ENCODE data around the gene UBE2J2.

The UBE2J2 gene

DNA sequence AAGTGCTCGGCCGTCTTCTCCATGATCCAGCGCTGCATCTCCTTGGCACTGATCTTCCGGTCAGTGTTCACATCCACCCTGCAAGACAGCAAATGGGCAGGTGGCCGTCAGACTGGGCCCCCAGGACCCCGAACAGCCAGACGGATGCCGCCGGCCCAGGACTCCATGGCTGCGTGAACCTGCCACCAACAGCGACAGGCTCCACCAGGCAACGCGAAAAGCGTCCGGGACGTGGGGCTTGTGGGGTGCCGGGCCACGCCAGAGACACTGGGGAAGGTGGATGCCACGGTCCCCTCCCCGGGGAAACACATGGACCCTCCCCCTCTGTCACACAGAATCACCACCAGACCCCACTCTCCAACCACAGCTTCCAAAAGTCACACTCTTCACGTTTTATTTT is 49.8 kb downstream of the UBE2J2 start:
- DNase-seq, result no peak

DNA sequence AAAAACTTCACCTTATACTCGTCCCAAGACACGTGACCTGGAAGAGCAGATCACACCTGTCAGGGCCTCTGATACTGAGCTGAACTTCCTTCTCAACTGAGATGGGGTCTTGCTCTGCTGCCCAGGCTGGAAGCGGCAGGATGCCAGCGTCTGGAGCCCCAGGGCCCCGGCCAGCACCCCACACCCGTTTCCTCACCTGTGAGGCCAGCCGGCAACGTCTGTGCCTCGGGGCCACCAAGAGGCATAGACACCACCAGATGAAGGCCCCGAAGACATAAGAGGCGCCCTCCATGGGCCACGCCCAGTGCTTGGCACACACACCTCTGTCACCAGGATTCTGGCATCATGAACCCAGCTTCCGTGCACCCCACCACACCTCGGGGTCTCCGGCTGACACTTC is 50.3 kb downstream of the UBE2J2 start:
- DNase-seq, result no peak

DNA sequence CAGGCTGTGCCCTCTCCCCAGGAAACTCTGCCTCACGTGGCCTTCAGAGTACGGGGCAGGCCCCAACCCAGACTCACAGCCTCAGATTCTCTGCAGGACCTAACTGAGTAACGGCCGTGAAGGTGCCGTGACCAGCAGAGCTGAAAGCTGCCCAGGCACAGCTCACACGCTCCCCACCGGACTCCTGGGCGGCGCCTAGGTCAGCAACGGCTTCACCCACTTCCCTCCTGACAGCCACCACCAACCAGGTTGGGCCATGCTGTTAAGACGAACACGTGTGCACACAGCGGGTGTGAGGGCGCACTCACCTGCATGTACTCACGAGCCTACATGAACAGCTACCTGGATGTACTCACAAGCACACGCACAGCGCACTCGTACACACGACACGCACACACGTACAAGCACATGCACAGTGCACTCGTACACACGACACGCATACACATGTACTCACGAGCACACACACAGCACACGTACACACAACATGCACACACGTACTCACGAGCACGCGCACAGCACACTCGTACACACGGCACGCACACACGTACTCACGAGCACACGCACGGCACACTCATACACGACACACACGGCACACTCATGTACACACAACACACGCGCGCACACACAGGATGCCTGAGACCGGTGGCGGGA is 51.0 kb downstream of the UBE2J2 start:
- no peak for DNase-seq

DNA sequence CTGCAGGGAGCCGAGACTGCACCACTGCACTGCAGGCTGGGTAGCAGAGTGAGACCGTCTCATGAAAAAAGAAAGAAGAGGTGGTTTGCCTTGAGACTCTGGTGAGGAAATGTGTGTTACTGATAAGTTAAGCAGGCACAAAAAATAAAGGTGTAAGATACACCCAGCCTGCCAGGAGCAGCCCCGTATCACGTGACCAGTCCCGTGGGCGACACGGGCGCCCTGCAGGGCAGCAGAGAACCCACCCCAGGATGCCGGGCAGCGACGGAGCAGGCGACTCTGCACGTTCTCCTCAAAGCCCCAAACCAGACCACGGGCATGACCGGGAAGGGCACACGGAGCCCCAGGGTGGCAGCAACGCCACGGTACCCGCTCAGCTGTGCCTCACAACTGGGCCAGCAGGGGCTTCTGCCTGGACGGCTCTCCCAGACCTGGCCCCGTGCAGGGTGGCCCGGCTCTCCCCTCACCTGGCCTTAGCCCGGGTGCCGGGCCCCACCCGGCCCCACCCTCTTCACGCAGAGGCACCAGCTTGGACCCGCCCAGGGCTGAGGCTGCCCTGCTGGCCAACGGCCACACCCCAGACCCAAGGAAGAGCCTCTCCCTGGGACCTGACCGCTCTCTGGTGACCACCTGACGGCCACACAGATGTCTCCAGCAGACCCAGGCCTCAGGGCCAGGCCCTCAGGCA is 51.6 kb downstream of the UBE2J2 start:
- DNase-seq, result no peak

DNA sequence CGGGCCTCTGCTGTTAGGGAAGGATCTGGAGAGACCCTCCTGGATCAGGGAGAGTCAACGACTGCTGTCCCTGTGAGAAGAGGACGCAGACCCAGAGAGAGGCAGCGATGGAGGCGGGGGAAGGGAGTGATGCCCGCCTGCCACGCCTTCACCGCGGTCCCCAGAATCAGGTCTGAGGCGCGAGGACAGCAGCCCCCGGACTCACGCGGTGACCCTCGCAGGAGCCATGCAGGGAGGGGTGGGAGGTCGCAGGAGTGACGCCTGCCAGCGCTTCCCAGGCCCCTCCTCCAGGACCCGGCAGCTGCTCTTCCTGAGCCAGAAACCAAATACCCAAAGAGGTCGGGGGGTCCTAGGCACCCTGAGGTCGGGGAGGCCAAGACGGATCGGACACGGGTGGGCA is 53.5 kb downstream of the UBE2J2 start:
- no peak for DNase-seq

DNA sequence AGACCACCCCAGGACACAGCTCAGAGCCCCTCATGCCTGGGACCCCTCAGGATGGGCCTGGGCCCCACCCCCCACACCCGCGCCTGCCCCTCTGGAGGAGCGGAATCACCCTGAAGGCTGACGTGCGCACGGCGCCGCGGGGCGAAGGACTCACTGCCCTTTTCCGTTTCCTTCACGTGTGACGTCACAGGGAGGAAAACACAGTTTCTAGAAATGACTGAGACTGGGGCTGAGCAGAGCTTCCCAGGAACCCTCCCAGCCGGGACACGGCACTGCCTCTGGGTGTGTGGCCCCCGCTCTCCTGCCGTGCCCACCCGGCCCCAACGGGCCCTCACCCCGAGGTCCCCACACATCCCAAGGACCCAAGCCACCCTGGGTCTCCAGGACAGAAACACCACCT is 54.3 kb downstream of the UBE2J2 start:
- DNase-seq, result peak; percentile 71

DNA sequence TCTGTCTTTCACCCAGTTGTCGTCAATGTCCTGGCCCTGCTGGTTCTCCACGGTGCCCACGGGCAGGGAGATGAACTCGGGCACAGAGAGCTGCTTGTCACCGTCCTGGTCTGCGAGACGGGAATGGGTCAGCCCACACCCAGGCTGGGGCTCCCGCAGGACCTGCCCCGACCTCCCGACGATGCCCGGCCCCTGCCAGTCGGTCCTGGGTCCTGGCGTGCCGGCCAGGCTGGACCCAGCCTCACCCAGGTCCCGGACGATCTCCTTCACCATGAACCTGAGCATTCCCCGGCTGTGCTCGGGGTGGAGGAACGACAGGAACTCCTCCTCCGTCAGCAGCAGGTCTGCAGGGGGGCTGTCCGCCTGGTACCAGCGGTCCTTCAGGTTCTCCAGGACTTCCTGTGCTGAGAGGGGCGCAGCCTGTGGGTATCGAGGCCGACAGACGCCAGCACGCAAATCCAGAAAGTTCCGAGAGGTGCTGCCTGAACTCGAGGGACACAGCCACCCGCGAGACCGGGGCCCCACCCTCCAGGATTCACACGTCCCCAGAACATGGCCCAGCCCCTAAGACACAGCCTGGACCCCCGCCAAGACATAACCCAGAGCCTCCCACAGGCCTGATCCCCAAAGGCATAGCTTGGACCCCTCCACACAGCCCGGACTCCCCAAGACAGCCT is 55.0 kb downstream of the UBE2J2 start:
- no peak for DNase-seq

DNA sequence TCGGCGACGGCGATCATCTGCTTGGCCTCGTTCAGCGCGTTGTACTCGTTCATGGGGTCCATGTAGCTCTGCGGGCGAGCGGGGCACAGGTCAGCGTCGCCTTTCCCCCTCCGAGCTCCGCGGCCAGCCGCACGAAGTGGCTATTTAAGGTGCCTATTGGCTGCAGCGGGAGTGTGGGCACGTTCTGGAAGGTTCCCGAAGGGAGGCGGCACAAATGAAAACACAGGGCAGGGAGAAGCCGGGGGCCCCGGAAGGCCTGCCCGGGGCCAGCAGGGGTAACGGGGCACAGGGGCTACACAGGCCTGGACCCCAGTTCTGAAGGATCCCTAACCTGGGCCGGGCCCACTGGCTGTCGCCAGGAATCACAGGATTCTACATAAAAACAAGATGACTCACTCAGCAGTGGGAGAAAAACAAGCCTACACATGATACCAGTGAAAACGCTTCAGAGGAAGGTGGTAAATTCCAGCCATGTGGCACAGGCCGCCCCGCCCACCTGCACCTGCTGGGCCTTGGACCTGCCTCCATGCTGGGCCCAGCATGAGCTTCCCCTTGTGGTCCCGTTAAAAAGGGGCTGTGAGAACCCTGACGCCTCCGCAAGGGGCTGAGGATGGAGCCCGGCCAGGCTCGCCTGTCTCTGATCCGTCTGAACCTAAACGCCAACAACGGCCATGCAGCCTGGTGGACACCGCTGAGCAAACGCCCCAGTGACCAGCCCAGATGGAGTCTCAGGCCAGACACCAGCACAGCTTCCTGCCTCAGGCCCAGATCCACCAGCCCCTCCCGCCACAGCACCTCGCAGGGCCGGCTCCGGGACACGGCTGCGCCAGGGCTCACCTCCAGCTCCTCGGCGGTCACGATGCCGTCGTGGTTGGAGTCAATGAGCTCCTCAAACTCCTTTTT is 55.8 kb downstream of the UBE2J2 start:
- peak; percentile 63 for DNase-seq

DNA sequence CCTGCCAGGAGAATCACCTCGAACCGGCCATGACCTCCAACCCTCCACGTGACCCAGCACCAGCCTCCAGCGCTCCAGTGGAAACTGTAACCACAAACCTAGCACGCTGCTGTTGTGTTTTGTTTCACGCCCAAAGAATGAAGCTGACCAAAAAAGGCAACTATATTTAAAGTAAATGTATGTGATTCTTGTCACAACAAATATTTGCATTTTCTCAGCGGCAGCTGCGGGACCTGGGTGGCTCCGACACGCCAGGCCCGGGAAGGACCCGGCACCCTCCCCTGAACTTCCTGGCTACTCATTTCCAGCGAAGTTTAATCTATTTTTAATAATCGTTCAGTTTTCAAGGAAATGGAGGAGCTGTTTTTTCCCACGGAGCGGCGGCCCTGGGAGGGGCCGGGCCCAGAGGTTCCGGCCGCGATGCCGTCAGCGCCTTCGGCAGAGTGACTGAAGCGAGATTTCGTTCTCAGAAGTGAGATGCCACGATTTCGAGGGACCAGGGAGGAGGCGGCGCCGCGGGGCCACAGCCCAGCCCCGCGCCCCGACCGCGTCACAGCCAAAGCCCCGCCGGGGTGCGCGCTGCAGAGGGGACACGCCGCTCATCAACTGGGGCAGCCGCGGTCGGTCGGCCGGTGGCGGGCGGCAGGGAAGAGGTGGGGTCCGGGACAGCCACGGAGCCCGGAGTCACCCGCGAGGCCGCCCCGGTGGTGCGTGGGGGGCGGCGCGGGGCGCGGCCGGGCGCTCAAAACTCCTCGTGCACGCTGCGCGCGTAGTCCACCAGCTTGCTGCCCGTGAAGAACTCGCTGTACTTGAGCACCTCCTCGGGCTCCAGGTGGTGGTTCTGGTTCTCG is 56.7 kb downstream of the UBE2J2 start:
- DNase-seq, result peak; percentile 67

DNA sequence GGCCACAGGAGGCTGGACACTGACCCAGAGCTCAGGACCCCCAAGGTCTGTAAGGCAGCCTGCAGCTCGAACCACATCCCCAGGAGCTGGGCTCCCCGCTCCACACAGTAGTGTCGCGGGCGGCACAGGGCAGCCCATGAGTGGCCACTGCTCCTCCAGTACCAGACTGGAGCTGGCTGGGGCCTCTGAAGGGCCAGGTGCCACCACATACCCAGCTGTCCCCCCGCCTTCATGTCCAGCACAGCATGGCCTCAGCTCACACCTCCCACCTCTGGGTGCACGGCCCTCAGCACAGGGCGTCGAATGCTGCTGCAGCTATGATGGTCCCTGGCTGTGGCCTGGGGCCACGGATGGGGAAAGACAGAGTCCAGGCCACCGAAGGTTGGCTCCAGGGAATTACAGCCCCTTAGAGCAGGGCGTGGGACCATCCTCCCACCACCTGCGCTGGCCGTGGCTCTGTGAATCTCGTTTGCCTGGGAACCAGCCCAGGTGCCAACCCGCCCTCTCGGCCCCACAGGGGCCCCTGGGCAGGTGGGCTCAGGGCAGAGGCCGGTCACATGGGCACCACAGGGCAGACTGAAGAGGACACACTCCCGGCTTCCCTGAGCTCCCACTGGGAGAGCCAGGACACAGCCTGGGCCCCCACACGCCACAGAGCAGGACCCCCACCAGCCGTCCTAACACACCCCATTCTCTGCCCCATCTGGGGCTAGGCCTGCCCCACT is 57.6 kb downstream of the UBE2J2 start:
- DNase-seq, result no peak

DNA sequence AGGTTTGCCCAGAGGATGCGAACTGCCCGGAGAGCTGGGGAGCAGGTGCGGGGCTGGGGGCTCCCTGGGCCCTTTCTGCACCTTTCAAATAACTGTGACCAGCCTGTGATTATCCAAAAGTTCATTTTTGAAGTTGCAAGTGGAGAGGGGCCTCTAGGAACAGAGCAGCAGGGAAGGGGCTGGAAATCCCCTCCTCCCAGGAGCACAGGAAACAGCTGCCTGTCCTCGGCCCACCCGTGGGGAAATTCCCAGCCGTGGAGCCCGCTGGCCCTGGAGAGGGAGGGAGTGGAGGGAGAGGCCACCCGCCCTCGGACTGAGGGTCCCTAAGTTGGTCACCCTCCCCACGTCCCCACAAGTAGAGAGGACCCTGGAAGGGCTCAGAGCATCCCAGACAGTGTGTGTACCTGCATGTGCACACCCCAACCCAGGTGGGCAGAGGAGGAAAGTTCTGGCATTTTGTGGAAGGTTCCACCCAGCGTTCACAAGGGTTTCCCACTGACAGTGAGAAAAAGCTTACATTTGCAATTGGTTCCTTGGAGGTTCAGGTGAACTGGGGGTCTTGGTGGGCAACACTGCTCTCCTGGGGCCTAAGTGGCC is 58.5 kb downstream of the UBE2J2 start:
- peak; percentile 42 for DNase-seq

DNA sequence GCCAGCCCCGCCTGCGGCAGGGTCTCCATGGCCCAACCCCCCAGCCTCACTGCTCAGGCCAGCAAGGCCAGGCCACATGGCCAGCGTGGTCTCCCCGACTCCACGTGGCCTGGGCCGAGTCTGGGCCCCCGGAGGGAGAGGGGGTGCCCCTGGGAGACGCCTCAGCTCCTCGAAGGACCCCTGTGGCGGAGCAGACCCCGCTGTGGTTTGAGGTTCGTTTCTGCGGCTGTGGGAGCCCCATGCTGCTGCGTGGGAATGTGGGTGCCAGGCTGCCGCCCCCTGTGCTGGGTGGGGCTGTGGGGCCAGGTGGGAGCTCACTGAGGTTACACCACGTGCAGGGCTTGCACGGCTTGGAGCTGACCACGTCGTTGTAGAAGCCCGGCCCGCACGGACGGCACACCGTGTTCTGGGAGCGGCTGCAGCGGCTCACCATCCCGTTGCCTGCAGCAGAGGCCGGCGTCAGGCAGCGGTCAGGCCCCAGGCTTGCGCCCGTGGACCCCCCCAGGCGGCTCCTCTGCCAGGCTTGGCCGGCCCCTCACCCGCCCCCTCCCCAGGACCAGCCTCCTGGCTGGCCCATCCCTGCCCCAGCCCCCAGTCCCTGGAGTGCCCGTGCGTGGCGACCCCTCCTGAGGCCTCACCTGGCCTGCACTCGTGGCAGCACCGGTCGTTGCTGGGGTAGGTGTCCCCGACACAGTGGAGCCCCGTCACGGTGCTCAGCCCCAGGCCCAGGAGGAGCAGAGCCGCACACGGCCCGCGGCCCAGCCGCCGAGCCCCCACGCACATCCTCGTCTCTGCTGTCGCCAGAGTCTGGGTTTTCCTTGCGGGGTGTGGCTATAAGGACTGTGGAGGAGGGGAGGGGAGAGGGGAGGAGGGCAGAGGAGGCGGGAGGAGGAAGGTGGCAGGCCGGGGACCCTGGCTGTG is 60.0 kb downstream of the UBE2J2 start, which contains the start of gene TNFRSF4:
Gene TNFRSF4, minus strand, starts transcription at position 809 of the 921 bp plus-strand sequence. Its CDS starts 26 bp downstream, at position 783.
- DNase-seq, result peak; percentile 61

DNA sequence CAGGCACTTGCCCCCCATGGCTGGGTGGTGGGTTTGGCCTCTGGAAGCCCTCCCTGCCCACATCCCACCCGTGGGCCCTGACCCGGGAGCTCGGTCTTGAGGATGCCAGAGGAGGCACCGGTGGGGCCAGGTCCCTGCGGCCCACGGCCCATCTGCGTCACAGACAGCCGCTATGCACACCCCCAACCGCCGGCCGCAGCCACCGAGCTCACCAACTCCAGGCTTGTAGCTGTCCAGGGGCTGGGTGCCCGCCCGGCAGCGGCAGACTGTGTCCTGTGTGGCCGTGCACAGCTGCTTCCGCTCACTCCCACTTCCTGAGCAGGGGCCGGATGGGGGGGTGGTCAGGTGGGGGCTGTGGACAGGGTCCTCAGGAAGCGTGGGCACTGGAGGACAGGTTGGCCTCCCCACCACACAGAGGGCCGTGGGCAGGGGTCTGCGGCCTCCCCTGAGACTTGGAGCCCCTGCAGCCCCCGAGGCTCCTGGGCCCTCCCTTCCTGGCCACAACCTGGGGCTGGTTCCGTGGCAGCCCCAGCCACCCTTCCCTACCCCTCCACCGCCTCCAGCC is 60.8 kb downstream of the UBE2J2 start:
- peak; percentile 51 for DNase-seq

DNA sequence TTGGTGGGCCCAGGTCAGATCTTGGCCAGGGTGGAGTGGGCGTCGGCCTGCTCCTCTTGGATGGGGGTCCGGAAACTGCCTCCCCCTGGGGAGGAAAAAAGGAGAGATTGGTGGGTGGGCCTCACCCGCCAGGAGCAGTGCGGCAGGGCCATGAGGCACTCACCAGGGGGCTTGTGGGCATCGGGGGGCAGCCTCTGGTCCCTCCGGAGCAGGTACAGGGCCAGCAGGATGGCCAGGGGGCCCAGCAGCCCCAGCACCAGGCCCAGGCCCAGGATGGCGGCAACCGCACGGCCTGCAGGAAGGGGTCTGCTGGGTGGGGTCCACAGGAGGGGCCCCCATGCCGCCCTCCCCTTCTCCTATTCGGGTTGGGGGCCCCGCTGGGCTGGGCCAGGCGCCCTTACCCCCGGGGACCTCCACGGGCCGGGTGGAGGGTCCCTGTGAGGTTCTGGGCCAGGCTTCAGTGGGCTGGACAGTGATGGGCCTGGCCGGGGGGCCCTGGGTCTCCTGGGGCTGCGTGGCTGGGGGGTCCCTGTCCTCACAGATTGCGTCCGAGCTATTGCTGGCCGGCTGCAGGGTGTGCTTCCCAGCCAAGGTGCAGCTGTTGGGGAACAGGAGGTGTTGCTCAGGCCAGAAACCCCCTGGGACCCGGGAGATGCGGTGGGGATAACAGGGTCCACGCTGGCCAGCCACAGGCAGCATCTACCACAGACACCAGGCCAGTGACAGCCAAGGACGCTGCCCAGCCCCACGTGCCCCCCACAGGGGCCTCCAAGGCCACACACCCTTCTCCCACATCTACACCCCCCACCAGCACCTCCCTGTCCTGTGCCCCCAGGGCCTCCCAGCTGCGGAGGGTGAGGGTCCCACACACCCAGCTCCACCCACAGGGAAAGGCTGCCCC is 61.9 kb downstream of the UBE2J2 start:
- DNase-seq, result no peak

DNA sequence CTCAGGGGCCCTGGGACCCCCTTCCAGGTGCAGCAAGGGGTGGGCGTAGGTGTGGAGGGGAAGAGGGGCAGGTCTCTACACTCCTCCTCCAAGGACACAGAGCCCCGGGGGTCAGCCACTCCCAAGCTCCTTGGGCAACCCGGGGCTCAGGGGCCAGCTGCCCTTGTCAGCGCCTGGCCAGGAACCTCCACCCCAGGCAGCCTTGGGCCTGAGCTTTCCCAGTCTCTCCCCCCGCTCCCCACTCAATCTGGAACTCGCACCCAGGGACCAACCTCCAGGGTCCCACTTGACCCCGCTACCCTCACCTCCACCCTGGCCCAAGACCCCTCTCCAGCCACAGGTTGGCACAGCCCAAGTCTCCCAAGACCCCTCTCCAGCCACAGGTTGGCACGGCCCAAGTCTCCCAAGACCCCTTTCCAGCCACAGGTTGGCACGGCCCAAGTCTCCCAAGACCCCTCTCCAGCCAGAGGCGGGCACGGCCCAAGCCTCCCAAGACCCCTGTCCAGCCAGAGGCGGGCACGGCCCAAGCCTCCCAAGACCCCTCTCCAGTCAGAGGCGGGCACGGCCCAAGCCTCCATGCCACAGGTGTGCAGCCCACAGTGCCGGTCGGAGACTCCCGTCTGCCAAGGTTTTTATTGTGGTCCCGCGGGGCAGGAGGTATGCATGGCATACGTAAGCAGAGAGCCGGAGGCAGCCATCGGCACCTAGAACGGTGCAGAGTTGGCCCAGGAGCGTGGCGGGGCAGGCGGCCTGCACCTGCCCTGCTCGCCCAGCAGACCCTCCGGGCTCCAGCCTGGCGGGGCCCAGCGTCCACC is 62.7 kb downstream of the UBE2J2 start:
- peak; percentile 3 for DNase-seq

DNA sequence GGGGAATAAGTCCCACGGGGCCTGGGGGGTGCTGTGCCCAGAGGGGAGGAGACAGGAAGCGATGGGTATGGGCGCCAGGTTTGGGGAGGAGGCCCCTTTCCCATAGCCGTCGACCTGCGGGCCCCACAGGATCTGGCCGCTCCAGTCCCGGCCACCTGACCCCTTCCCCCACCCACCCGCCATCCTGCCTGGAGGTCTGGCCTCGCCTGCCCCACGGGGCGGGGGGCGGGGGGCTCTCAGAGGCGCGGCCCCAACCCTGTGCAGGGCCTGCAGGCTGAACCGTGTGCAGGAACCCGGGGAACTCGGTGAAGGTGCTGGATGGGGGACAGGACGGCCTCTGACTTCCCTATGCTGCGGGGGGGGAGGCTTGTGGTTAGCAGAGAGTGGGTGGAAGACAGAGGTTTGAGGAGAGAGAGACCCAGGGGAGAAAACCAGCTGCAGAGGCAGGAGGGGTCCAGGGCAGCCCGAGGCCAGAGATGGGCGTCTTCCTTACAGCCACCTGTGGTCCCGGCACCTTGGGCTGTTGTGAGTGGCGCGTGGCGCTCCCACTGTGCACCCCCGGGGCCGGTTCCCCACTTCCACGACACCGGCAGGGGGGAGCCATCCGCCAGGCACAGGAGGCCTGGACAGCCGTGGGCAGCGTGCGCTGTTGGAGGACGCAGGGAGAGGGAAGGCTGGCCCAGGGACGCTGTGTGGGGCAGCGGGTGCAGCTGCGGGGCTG is 64.8 kb downstream of the UBE2J2 start:
- DNase-seq, result peak; percentile 57

DNA sequence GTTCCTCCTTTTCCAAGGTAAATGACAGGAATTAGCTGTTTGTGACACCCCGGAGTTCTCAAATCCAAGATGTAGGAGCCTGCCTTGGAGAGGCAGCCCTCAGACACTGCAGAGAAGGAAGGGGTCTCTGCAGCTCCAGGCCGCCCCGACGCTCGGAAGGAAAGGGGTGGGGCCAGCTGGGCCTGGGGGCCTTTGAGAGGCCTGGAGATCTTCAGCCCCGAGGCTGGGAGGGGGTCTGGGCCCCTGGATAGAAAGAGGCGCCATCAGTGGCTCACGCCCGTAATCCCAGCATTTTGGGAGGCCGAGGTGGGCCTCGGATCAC is 66.1 kb downstream of the UBE2J2 start:
- no peak for DNase-seq
